ENCODE results near the gene DDX43.

DDX43 gene

GRCh38 chr6:73363537-73363875 is 31.1 kb upstream of the DDX43 start:
- DNase-seq (ENCODE audit: low read depth), result no peak
- H3K4me3 ChIP-seq (ENCODE audit: low read depth, low read length), result no peak overlapping the region
- TF ChIP-seq, protein P1, sequence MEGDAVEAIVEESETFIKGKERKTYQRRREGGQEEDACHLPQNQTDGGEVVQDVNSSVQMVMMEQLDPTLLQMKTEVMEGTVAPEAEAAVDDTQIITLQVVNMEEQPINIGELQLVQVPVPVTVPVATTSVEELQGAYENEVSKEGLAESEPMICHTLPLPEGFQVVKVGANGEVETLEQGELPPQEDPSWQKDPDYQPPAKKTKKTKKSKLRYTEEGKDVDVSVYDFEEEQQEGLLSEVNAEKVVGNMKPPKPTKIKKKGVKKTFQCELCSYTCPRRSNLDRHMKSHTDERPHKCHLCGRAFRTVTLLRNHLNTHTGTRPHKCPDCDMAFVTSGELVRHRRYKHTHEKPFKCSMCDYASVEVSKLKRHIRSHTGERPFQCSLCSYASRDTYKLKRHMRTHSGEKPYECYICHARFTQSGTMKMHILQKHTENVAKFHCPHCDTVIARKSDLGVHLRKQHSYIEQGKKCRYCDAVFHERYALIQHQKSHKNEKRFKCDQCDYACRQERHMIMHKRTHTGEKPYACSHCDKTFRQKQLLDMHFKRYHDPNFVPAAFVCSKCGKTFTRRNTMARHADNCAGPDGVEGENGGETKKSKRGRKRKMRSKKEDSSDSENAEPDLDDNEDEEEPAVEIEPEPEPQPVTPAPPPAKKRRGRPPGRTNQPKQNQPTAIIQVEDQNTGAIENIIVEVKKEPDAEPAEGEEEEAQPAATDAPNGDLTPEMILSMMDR (IDR thresholded peaks at IDR 0.05; ENCODE audit: low read depth, low read length, missing control alignments), result no peak

- TF ChIP-seq, protein P1 (IDR thresholded peaks at IDR 0.05; ENCODE audit: low read depth, low read length, missing control alignments), result no peak
- DNase-seq (ENCODE audit: low read depth), result no peak
- H3K4me3 ChIP-seq (ENCODE audit: low read depth, low read length), result no peak overlapping the region
Measured at GRCh38 chr6:73364121-73364520, 30.5 kb upstream of the DDX43 start.

- no peak overlapping the region for H3K4me3 ChIP-seq (ENCODE audit: low read depth, low read length)
- DNase-seq (ENCODE audit: low read depth), result no peak
- TF ChIP-seq, protein P1 (IDR thresholded peaks at IDR 0.05; ENCODE audit: low read depth, low read length, missing control alignments), result no peak
Measured at GRCh38 chr6:73364549-73364948, 30.1 kb upstream of the DDX43 start.

GRCh38 chr6:73367761-73368355 is 26.8 kb upstream of the DDX43 start:
- H3K4me3 ChIP-seq (ENCODE audit: low read depth, low read length), result no peak overlapping the region
- TF ChIP-seq, protein P1 (IDR thresholded peaks at IDR 0.05; ENCODE audit: low read depth, low read length, missing control alignments), result no peak
- no peak for DNase-seq (ENCODE audit: low read depth)

DNA sequence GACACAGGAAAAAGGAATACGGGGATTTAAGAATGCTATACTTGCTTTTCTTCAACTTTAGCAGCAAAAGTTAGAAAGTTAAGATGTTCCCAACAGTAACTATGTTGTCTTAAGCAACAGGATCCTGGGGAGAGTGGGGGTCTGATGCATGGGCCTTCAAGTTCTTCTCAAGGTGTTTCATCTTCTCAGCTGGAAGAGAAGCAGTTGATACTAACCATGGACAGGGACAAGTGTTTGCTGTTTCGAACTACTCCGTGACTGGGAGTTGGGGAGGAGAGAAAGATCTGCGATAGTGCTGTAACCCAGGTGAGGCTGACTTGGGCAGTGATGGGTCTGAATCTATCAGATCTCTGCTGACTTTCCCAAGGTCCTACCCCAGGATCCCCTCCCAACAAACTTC is 26.0 kb upstream of the DDX43 start:
- TF ChIP-seq, protein P1 (IDR thresholded peaks at IDR 0.05; ENCODE audit: low read depth, low read length, missing control alignments), result no peak
- DNase-seq (ENCODE audit: low read depth), result no peak
- no peak overlapping the region for H3K4me3 ChIP-seq (ENCODE audit: low read depth, low read length)

GRCh38 chr6:73369157-73369556 is 25.5 kb upstream of the DDX43 start:
- no peak overlapping the region for H3K4me3 ChIP-seq (ENCODE audit: low read depth, low read length)
- TF ChIP-seq, protein P1 (IDR thresholded peaks at IDR 0.05; ENCODE audit: low read depth, low read length, missing control alignments), result no peak
- DNase-seq (ENCODE audit: low read depth), result no peak

DNA sequence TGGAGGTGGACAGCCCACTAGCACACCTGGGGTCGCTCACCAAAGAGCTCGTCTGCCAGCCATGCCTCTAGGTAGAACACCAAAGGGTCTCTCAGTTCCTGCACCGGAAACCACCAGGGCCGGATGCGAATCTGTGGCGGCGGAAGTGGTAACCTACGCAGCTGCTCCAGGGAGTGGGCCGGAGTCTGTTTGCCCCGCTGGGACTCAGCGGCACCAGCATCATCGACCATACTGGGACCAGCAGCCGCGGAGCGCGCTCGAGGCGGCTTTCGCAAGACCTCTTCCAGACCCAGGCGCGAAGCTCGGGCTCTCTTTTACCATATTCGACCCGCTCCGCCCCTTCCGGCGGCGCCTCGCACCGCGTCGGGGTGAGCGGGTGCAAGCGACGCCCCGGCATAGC is 25.1 kb upstream of the DDX43 start, which contains the start of gene OOEP:
Gene OOEP, minus strand, starts transcription at position 335 of the 400 bp plus-strand sequence. Its CDS starts 105 bp downstream, at position 230.
- DNase-seq (ENCODE audit: low read depth), result no peak
- TF ChIP-seq, protein P1 (IDR thresholded peaks at IDR 0.05; ENCODE audit: low read depth, low read length, missing control alignments), result no peak
- H3K4me3 ChIP-seq (ENCODE audit: low read depth, low read length), result no peak within 1 kb of the TSS
